Measurements from ENCODE around the gene NAT9.

The NAT9 gene

DNA sequence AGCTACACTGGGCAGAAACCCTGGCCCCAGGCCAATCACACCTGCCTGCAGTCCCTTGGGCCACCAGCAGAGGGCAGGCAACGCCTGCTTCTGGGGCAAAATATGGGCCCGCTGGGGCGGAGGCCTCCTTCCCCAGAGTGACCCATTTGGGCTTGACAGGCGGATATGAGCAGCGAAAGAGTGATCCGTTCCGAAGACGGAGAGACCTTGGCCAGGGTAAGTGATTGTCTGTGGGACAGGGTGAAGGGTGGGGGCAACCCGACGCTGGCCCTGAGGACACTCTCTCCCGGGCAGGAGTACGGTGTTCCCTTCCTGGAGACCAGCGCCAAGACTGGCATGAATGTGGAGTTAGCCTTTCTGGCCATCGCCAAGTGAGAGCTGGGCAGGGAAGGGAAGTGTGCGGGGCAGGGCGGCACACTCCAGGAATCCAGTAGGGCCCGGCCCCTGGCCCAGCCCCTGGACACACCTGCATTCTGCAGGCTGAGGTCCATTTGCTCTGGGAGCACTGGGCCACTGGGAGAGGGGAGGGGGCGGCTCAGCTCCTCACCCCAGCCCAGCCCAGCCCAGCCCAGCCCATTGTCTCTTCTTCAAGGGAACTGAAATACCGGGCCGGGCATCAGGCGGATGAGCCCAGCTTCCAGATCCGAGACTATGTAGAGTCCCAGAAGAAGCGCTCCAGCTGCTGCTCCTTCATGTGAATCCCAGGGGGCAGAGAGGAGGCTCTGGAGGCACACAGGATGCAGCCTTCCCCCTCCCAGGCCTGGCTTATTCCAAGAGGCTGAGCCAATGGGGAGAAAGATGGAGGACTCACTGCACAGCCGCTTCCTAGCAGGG, 31.2 kb downstream of the NAT9 start:
- DNase-seq (ENCODE audit: low read depth in 2 of 2) = peak in 1 of 2 experiments; percentile 8

DNA sequence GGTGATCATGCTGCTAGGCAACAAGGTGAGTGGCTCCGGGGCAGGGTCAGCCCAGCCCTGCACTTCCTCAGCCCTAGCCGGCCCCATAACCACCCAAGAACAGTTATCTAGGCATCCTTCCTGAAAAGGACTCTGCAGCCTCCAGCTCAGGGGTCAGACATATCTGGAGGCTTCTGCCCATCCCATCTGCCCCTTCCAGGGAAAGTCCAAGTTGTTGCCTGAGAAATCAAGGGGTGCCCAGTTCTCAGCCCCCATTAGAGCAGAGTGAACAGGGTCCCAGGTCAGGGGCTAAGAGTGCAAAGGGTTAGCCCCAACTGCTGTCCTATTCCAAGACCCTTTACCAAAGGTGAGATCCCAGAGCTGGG, 31.8 kb downstream of the NAT9 start:
- DNase-seq (ENCODE audit: low read depth in 2 of 2) = no peak

DNA sequence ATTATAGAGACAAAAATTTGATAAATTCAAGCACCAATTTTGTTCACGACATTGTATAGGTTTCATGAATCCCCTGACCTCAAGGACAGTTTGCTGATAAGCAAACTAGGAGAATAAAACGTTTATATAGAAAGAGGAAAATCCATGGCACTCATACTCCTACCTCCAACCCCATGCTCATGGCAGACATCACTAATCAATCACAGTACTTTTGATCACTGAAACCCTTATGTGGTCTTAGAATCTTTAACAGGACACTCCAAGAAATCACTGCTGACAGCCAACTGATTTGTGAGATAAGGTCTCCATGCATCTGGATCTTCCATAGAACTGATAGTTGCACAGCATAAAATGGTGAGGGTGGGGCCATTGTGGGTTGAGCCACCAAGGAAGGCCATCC, 32.4 kb downstream of the NAT9 start:
- DNase-seq (ENCODE audit: low read depth in 2 of 2) = no peak

DNA sequence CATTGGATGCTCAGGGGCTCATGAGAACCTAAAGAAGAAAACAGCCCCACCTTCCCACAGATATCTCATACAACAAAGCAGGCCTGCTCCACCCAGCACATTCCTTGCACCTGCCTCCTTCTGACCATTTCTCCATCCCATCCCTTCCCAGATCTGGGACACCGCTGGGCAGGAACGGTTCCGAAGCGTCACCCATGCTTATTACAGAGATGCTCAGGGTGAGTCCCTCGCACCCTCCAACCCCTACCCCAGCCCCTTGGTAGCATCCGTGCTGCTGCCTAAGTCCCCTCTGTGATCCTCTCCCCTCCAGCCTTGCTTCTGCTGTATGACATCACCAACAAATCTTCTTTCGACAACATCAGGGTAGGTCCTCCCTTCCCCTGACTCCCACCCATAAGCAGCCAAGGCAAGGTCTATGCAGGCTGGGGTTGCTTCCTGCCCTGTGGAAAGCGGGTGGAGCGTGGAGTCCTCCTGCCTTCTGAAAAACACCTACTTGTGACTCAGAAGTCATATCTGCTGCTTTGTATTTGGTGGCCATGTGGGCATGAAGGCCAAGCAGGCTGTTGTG, 33.1 kb downstream of the NAT9 start:
- no peak for DNase-seq (ENCODE audit: low read depth in 2 of 2)

DNA sequence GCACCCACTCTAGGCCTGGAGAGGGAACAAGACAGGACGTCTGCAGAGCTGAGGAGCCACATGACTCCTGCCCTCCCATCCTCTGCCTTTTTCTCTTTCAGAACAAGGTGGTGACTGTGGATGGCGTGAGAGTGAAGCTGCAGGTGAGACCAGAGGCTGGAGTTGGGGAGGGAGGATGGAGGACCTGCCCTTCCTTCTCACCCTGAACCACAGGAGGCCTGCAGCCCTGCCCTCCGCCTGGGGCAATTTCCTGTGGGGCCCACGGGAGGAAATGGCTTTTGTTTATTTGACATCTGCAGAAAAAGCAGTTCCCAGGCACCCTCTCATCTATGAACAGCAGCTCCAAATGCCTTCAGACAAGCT, 34.0 kb downstream of the NAT9 start:
- DNase-seq (ENCODE audit: low read depth in 2 of 2) = no peak

DNA sequence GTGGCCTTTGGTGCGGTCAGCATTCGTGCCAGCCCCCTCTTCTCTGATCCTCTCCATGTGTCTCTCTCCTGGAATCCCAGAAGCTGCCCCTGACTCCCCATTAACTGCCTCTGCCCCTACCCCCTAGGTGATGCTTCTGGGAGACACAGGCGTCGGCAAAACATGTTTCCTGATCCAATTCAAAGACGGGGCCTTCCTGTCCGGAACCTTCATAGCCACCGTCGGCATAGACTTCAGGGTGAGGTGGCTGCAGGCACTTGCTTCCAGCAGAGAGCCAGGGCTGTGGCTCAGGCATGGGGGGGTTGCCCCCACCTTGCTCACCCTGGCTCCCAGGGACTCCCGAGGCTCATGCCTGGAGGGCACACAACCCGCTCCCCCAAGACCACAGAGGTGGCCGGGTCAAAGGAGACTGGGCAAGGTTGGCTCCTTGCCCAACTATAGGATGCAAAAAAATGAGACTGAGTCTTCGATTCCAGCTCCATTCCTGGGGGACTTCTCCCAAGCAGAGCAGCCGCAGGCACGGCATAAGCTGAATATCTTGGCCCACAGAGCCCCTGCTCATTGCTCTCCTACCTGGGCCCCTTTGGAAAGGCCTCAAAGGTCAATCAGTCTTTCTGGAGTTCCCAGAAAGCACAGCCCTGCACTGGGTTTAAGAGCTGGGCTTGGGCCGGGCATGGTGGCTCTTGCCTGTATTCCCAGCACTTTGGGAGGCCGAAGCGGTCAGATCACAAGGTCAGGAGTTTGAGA, 35.3 kb downstream of the NAT9 start:
- DNase-seq (ENCODE audit: low read depth in 2 of 2) = no peak

DNA sequence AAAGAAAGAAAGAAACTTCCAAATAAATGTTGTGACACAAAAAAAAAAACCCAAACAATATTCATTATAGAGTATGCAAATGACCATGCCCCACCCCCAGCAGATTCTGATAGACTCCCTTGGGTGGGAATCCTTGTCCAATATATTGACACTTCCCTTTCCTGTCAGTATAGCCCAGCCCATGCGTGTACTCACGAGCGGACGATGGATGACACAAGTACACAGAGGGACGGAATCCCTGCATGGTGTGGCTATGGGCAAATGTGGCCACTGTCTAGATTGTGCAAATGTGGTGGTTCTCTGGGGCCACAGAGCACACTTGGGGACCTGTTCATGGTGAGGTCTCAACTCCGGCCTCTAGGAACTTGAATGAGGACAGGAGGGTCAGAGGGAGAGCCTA, 36.0 kb downstream of the NAT9 start:
- DNase-seq (ENCODE audit: low read depth in 2 of 2) = no peak

DNA sequence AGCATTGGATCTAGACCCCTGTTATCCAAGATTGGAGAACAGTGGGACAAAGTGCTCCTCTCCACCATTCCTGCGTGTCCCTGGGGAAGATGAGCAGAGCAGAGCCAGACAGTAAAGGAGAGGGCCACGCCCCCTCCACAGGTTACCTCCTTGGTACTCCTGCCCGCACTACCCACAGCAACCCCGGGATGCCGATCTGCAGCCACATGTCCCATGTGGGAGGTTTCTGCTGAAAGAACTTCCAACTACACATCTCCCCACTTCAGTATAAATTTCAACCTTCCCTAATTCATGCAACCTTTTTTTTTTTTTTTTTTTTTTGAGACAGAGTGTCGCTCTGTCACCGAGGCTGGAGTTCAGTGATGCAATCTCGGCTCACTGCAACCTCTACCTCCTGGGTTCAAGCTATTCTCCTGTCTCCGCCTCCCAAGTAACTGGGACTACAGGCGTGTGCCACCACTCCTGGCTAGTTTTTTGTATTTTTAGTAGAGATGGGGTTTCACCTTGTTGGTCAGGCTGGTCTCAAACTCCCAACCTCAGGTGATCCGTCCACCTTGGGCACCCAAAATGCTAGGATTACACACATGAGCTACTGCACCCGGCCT, 36.8 kb downstream of the NAT9 start:
- no peak for DNase-seq (ENCODE audit: low read depth in 2 of 2)

DNA sequence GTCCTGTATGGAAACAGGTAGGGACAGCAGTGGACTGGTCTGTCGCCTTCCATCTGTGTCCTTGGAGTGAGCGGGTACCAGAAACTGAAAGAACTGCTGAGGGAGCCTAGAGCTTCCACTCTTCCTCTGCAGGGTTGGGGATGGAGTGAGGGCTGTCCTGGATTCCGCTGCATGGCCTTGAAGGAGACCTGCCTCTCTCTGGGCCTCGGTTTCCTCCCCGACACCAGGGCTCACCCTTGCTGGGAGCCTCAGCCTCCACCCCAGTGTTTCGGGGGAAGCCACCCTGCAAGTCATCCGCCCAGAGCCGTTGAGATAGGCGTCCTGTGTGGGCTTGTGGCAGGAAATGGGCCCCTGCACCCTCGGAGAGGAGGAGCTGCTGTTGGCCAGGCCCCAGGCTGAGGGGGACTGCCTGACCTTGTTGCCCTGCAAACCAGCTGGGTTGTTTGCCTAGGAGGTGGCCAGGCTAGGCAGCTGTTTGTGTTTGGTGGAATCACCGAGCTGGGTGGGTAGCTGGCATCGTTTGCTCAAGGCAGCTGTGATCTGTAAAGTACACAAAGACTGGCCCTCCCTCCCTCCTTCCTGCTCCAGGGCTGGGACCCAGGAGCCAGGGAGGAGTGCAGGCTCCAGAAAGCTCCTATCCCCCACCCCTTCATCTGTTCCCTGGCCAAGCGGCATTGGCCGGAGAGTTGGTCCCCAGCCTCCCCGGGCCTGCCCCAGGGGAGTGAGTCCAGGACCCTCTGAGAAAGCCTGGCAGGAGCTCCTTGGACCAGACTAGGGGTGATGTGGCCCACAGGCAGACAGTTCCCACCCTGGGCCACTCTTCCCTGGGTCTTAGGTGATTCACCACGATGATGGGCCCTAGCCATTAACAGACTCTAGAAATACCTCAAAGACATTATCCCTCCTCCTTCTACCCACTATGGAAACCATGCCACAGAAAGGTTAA, 37.8 kb downstream of the NAT9 start:
- DNase-seq (ENCODE audit: low read depth in 2 of 2) = no peak

DNA sequence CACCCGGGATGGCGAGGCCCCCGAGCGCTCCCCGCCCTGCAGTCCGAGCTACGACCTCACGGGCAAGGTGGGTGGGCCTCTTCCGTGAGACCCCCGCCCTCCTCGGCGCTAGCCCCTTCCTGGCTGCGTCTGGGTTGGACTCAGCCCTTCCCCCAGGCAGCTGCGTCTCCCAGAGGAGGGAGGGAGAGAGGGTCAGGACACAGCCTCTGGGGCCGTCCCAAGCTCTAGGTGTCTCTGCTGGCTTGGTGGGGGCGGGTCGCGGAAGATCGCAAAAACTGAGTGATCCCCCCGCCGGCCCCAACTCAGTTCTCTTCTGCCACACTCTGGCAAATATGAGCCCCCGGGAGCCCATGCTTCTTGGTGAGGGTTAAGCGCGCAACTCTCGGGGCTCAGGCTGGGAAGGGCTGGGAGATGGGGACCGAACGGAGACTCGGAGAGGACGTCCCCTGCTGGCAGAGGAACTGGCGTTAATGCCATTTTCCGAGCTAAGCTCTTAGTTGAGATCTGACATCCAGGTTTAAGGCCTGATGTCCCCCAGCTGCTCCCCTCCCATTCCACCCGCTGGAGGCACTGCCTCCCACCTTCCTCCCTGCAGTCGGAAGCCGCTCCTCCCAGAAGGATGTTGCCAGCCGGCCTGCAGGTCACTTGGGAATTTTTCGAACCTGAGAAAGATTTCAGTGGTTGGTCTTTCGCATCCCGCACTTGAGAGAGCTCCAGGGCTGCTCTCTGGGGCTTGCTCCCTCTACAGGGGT, 38.7 kb downstream of the NAT9 start:
- DNase-seq (ENCODE audit: low read depth in 2 of 2) = no peak

DNA sequence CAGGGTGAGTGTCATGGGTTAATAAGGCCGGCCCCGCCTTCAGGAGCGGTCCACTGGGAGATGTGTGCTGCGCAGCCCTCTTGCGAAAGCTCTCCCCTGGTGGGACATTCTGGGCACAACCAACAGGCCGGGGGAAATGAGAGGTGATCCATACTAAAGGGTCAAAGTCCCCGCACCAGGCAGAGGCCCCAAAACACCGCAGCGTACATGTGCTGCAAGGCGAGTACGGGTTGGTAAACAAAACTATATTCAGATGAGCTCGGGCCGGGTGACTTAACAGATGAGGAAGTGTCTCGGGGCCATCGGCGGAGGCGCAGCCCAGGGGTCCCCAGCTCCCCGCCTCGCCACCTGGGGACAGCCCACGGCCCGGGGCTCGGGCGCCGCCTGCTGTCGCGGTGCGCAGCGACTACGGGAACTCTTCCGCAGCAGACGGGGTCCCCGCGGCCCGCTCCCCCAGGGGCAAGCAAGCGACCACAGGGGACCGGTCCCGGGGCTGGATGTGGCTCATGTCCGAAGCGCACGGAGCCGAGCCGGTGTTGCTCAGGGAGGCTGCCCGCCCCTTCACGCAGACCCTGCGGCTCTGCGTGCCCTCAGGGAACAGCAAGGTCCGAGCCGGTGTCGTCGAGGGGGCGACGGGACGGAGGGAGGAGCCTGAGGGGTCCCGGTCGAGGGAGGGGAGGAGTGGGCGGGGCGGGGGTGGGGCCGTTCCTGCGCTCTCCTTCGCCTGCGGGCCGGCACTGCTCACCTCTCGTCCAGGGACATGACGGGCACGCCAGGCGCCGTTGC, 39.4 kb downstream of the NAT9 start, which contains the start of gene RAB37:
Gene RAB37 (plus strand): TSS at position 744 of the 786 bp plus-strand sequence. CDS start 17 bp downstream, at position 761.
- no peak for DNase-seq (ENCODE audit: low read depth in 2 of 2)

DNA sequence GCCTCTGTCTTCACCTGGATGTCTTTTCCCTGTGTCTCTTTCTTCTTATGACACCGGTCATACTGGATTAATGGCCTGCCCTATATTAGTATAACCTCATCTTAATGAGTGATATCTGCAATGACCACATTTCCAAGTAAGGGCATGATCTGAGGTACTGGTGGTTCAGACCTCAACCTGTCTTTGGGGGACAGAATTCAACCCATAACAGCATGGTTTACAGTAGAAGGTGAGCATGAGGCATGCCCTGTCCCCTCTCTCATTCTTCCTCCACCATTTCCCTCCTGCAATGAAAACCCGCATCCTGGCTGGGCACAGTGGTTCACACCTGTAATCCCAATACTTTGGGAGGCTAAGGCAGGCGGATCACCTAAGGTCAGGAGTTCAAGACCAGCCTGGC, 41.9 kb downstream of the NAT9 start:
- no peak for DNase-seq (ENCODE audit: low read depth in 2 of 2)

DNA sequence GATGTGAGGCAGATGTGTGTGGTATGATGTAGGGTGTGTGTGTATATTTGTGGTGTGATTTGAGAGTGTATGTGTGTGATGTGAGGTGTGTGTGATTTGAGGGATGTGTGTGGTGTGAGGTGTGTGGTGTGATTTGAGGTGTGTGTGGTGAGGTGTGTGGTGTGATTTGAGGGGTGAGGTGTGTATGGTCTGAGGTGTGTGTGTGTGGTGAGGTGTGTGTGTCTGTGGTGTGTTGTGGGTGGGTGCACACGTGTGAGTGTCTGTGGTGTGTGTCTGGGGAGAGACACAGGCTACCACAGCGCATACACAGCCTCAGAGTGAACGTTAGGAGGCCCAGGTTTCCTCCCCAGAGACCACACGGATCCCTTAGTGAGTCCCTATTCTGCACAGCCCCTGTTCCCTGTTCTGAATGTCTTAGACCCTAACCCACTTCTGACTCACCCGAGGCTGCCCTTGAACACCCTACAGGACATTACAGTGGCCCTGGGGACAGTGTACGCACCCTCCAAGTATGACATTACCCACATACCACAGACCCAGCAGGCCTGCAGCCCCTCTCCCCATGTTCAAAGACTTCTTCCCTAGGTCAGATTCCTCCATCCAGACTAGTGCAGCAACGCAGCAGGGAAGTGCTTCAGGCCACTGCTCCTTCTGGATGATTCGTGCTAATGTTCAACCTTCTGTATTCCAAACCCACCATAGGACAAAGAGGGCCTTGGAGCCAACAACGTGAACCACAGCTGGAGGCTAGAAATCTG, 42.6 kb downstream of the NAT9 start:
- DNase-seq (ENCODE audit: low read depth in 2 of 2) = no peak

DNA sequence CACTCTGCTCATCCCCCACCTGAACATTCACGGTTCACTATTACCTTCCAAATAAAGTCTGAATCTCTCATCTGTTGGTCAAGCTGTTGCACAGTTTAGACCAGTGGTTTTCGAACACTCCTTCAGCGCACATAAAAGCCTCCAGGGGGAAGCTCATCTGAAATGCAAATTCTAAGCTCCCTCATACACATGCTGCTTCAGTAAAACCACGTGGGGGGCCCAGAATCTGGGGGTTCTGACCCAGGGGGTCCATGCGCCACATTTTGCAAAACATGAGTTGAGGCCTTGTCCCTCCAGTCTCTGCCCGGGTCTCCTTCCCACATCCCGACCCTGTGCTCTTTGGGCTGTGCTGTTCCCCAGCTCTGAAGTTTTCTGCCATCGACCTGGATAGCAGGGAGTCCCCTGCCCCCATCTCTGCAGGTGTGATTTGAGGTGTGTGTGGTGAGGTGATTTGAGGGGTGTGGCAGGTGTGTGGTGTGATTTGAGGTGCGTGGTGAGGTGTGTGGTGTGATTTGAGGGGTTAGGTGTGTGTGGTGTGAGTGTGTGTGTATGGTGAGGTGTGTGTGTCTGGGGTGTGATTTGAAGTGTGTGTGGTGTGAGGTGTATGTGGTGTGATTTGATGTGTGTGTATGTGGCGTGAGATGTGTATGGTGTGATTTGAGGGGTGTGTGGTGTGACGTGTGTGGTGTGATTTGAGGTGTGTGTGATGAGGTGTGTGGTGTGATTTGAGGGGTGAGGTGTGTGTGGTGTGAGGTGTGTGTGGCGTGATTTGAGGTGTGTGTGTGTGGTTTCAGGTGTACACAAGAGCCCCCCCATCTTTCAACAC, 43.9 kb downstream of the NAT9 start:
- DNase-seq (ENCODE audit: low read depth in 2 of 2) = no peak

DNA sequence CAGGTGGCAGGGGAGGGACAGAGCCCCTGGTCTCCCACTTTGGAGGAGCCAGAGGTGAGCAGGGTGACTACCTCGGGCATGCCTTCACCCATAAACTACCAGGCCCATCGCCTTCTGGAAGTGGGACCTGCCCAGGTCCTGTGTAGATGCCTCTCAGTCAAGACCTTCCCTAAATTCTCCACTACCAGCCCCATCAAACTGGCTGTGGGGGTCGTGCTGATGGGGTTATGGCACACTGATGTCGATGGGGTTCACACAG, 44.9 kb downstream of the NAT9 start:
- no peak for DNase-seq (ENCODE audit: low read depth in 2 of 2)

DNA sequence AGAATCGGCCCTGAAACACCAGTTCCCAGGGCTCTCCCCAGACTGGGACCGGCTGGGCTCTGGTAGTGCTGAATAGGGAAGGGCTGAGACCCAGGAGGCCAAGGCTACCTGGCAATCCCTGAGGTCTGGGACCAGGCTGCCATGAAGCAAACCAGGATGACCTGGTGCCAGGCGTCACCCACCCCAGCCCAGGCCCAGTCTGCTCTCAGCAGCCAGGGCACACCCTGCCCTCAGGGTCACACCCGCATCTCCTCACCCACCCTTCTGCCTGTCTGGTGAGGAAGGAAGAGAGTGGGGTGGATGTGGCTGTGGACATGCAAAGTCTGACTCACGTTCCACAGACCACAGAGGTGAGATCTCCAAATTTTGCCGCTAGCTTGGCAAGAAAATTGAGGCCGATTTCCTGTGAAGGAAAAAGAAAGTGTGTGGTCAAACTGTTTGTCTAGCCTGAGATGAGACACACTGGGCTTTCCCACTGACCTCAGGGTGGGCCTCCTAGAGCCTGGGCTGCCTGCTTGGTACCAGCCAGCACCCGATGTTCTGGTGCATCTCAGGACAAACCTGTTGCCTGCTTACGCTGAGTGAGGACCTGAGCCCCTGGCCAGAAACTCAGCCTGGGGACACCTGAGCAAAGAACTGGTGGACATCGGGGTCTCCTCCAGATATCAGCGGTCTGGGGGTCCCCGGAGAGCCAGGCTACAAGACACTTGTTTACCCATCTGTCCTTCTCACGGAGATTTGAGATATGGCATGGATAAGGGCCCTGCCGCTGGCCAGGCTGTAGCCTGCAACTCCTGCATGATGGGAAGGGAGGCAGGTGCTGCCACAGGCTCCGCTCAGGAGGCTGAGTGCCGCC, 45.4 kb downstream of the NAT9 start:
- DNase-seq (ENCODE audit: low read depth in 2 of 2) = no peak

DNA sequence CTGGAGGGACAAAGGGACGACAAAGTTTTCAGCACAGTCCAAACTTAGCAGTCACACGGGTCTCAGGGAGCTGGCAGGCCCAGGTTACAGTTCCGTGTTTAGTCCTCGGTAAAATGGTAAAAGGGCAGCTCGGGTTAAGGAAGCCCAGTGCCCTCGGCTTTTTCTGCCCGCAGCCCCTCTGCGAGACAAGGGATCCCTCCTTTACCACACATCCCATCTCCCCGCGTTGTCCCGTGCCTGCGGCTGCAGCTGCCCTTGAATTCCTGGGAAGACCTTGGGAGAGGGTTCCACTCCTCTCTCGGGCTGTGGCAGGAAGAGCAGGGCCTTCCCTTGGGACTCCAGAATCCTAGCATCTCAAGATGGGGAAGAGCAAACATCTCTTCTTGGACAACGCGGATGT, 46.3 kb downstream of the NAT9 start:
- no peak for DNase-seq (ENCODE audit: low read depth in 2 of 2)

DNA sequence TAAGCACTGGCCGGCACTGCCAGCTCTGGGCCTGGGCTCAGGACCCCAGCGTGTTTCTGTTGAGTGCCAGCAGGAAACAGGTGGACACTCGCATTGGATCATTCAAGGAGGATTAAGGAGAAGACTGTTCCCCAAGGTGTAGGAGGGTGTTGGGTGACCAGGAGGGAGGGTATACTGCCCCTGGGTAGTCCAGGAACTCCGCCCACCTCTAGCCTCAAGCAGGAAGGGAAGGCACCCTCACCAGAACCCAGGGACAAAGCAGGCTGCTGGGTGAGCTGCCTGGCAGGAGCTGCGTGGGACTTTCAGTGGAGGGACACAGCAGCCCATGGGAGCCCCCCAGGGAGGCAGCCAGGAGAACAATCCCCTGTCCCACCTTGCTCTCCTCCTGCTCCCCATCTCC, 46.8 kb downstream of the NAT9 start:
- DNase-seq (ENCODE audit: low read depth in 2 of 2) = no peak
